Liver (tissue), 9 donors: ENCODE results near the gene UNC93B1. TPM values are rescaled to one million over a fixed set of nuclear protein-coding genes. Genes with fewer than 3 reads are reported as not detected.
A peak's percentile ranks its signal among the peaks of the same experiment; 100 is the strongest.
"Not testable (repeated sequence)": the region's sequence is repeated elsewhere in the genome, so short reads cannot be mapped to it uniquely, and the experiment has no call there.

Source experiments
- DNase-seq: peaks from one replicate; pipeline ENCODE4 v3.0.0-alpha.2; 2017; ENCODE audit warnings: low spot score
- H3K27ac ChIP-seq, 2 donors: one replicate each; pipeline ENCODE4 v1.7.0; 2013; ENCODE audit warnings: inconsistent platforms in 2 of 2, low read length in 2 of 2, control low read depth in 1 of 2, low read depth in 1 of 2, mild to moderate bottlenecking in 1 of 2
- H3K27me3 ChIP-seq, 4 donors: one replicate each; pipeline versions ENCODE4 v1.6.1 to v1.7.0; 2013; ENCODE audit warnings: low read length in 3 of 4, inconsistent platforms in 1 of 4, mild to moderate bottlenecking in 1 of 4, moderate library complexity in 1 of 4; ENCODE audit not compliant: control insufficient read depth in 4 of 4, insufficient read depth in 4 of 4
- H3K36me3 ChIP-seq, 4 donors: one replicate each; pipeline versions ENCODE4 v1.6.1 to v1.7.0; 2013; ENCODE audit warnings: low read length in 3 of 4, mild to moderate bottlenecking in 3 of 4, low read depth in 1 of 4, moderate library complexity in 1 of 4; ENCODE audit not compliant: control insufficient read depth in 4 of 4, insufficient read depth in 3 of 4
- H3K4me1 ChIP-seq, 4 donors: one replicate each; pipeline versions ENCODE4 v1.6.1 to v1.7.0; 2013; ENCODE audit warnings: low read length in 3 of 4, mild to moderate bottlenecking in 3 of 4, moderate library complexity in 1 of 4; ENCODE audit not compliant: control insufficient read depth in 4 of 4, insufficient read depth in 4 of 4
- H3K4me3 ChIP-seq, 3 donors: one replicate each; pipeline versions ENCODE4 v1.6.1 to v1.7.0; 2013; ENCODE audit warnings: low read length in 3 of 3, control low read depth in 1 of 3, low read depth in 1 of 3, mild to moderate bottlenecking in 1 of 3
- H3K9ac ChIP-seq, 2 donors: one replicate each; pipeline ENCODE4 v1.7.0; 2013; ENCODE audit warnings: low read length in 2 of 2, mild to moderate bottlenecking in 2 of 2, moderate library complexity in 2 of 2, control low read depth in 1 of 2, low read depth in 1 of 2
- H3K9me3 ChIP-seq, 4 donors: one replicate each; pipeline versions ENCODE4 v1.6.1 to v1.7.0; 2013; ENCODE audit warnings: low read length in 3 of 4; ENCODE audit not compliant: control insufficient read depth in 4 of 4
- ATF3 ChIP-seq: IDR thresholded peaks from 2 replicates; pipeline ENCODE4 v1.6.1; 2016; ENCODE audit warnings: antibody characterized with exemption
- CTCF ChIP-seq: fragments of 150-350 bp; IDR thresholded peaks from 2 replicates; pipeline ENCODE4 v1.5.1; 2017; ENCODE audit warnings: improper control_type of control experiment, low read depth, low read length; ENCODE audit not compliant: missing input control
- EGR1 ChIP-seq, 2 donors: IDR thresholded peaks; 2 replicates each; pipeline ENCODE4 v1.6.1; 2016 to 2018; ENCODE audit warnings: antibody characterized with exemption in 2 of 2, low read depth in 2 of 2
- FOXA1 ChIP-seq: IDR thresholded peaks from 2 replicates; pipeline ENCODE4 v1.6.1; 2016; ENCODE audit warnings: antibody characterized with exemption
- HNF4G ChIP-seq: IDR thresholded peaks from 2 replicates; pipeline ENCODE4 v1.6.1; 2016; ENCODE audit warnings: antibody characterized with exemption
- JUND ChIP-seq, 2 donors: IDR thresholded peaks; 2 replicates each; pipeline ENCODE4 v1.6.1; 2016; ENCODE audit warnings: antibody characterized with exemption in 2 of 2
- MAX ChIP-seq: IDR thresholded peaks from 2 replicates; pipeline ENCODE4 v1.6.1; 2016; ENCODE audit warnings: antibody characterized with exemption
- NR2F2 ChIP-seq: IDR thresholded peaks from 2 replicates; pipeline ENCODE4 v1.6.1; 2016; ENCODE audit warnings: antibody characterized with exemption
- RAD21 ChIP-seq, 2 donors: IDR thresholded peaks; 2 replicates each; pipeline ENCODE4 v1.6.1; 2016; ENCODE audit warnings: antibody characterized with exemption in 2 of 2, mild to moderate bottlenecking in 2 of 2
- REST ChIP-seq: IDR thresholded peaks from 2 replicates; pipeline ENCODE4 v1.6.1; 2016; ENCODE audit warnings: antibody characterized with exemption, mild to moderate bottlenecking
- RXRA ChIP-seq, 2 donors: IDR thresholded peaks; 2 replicates each; pipeline ENCODE4 v1.6.1; 2017 to 2018; ENCODE audit warnings: antibody characterized with exemption in 2 of 2, mild to moderate bottlenecking in 1 of 2
- SP1 ChIP-seq: IDR thresholded peaks from 2 replicates; pipeline ENCODE4 v1.6.1; 2018; ENCODE audit warnings: antibody characterized with exemption, mild to moderate bottlenecking
- TAF1 ChIP-seq: conservative IDR thresholded peaks from 2 replicates; pipeline ENCODE4 v1.6.1; 2016; ENCODE audit warnings: antibody characterized with exemption, mild to moderate bottlenecking
- YY1 ChIP-seq: IDR thresholded peaks from 2 replicates; pipeline ENCODE4 v1.6.1; 2016; ENCODE audit warnings: antibody characterized with exemption, mild to moderate bottlenecking
- ZBTB33 ChIP-seq: IDR thresholded peaks from 2 replicates; pipeline ENCODE4 v1.6.1; 2016; ENCODE audit warnings: antibody characterized with exemption
- WGBS: extraction: QIAGEN DNeasy Blood & Tissue Kit; methylation state at CpG from one replicate; pipeline ENCODE4 v1.1.7; 2013; 5-methylcytosine and 5-hydroxymethylcytosine counted together
- polyA plus RNA-seq, 2 donors: library from polyadenylated mRNA; stranded (reverse) in 1 of 2; unstranded in 1 of 2; fragments of 200-250 nt in 1 of 2; fragments of >200 nt in 1 of 2; fragmentation: Nextera tagmentation in 1 of 2; extraction: Ambion mirVana in 1 of 2; gene quantifications; one replicate each; pipeline versions ENCODE4 v1.2.1 to v1.2.3, GENCODE V29; 2013 to 2015
- total RNA-seq, 2 donors: library from RNA; depleted of rRNA; stranded (reverse); fragments of >200 nt; gene quantifications; one replicate each; pipeline ENCODE4 v1.2.3, GENCODE V29; 2014
- donor health status: healthy.
- donor health status: healthy.
- donor health status: healthy.
- donor health status: healthy.
- donor health status: healthy.

Gene UNC93B1
- total and polyA plus RNA-seq, 4 donors, result 9.2 to 19.1 (median 15.0) TPM

GRCh38 chr11:67996622-67997474, 7.0 kb downstream of the UNC93B1 start:
- H3K36me3 ChIP-seq, result peaks cover 0 to 2% (median 0%) of the 10 kb centered on the region in 4 donors
- peak; percentile 90 for DNase-seq
- H3K9me3 ChIP-seq, result no peaks in the 10 kb centered on the region
- 75% methylated on average over 41 of the region's 41 CpGs for WGBS
- H3K4me1 ChIP-seq, result peaks cover 0 to 2% (median 0%) of the 10 kb centered on the region in 4 donors
- no peak overlapping the region for H3K4me3 ChIP-seq
- H3K27ac ChIP-seq, result no peak overlapping the region
- no peak overlapping the region for H3K9ac ChIP-seq
- H3K27me3 ChIP-seq, result no peaks in the 10 kb centered on the region
- TF ChIP-seq MAX (no peak), RAD21 (IDR thresholded peaks at IDR 0.05) (no peak), SP1 (no peak), CTCF (no peak), HNF4G (no peak), RXRA (IDR thresholded peaks at IDR 0.05) (no peak), NR2F2 (no peak), TAF1 (no peak), YY1 (no peak), EGR1 (IDR thresholded peaks at IDR 0.05; ENCODE audit: low read depth in 2 of 2) (no peak)

DNA sequence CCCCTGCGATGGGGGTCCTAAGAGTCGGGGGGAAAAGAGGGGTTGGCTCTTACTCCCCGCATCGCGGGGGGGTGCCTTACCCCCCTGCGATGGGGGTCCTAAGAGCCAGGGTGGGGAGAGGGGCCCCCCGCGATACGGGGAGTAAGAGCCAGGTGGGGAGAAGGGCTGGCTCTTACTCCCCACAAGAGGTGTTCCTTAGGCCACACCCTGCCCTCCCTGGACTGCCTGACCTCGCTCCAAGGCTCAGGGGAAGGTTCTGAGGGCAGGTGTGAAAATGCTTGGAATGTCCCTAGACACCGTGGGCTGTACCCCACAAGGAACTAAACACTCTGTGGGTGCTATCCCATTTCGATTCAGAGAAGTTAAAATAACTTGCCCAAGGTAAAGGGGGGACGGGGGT, 7.8 kb downstream of the UNC93B1 start:
- H3K4me1 ChIP-seq, result peaks cover 0 to 4% (median 1%) of the 10 kb centered on the region in 4 donors
- DNase-seq, result no peak
- WGBS, result 92% methylated on average over 13 of the region's 13 CpGs
- no peaks in the 10 kb centered on the region for H3K27me3 ChIP-seq
- no peak overlapping the region for H3K9ac ChIP-seq
- H3K36me3 ChIP-seq, result peaks cover 0 to 2% (median 0%) of the 10 kb centered on the region in 4 donors
- no peak for TF ChIP-seq JUND (IDR thresholded peaks at IDR 0.05)
- TF ChIP-seq FOXA1, result no peak
- no peak for TF ChIP-seq HNF4G
- TF ChIP-seq CTCF, result no peak
- TF ChIP-seq MAX, result no peak
- TF ChIP-seq ATF3, result no peak
- TF ChIP-seq ZBTB33, result no peak
- no peak for TF ChIP-seq REST
- TF ChIP-seq RXRA (IDR thresholded peaks at IDR 0.05), result no peak
- no peak for TF ChIP-seq TAF1
- TF ChIP-seq SP1, result no peak
- H3K4me3 ChIP-seq, result no peak overlapping the region
- H3K9me3 ChIP-seq, result no peaks in the 10 kb centered on the region
- no peak overlapping the region for H3K27ac ChIP-seq

- not testable (repeated sequence) for DNase-seq, H3K9me3 ChIP-seq, H3K4me1 ChIP-seq, H3K9ac ChIP-seq, H3K27ac ChIP-seq, H3K27me3 ChIP-seq, H3K4me3 ChIP-seq, H3K36me3 ChIP-seq
- 85% methylated on average over 14 of the region's 14 CpGs for WGBS
Observed at GRCh38 chr11:67995579-67995978, 8.3 kb downstream of the UNC93B1 start.
